Pons (tissue), 1 donor: ENCODE measurements around the gene SLFN5.
"Not testable (repeated sequence)": the region's sequence is repeated elsewhere in the genome, so short reads cannot be mapped to it uniquely, and the experiment has no call there.

Experiments
- DNase-seq: peaks from one replicate; pipeline ENCODE4 v3.0.0-alpha.2; 2016; ENCODE audit warnings: low spot score

Gene SLFN5

DNA sequence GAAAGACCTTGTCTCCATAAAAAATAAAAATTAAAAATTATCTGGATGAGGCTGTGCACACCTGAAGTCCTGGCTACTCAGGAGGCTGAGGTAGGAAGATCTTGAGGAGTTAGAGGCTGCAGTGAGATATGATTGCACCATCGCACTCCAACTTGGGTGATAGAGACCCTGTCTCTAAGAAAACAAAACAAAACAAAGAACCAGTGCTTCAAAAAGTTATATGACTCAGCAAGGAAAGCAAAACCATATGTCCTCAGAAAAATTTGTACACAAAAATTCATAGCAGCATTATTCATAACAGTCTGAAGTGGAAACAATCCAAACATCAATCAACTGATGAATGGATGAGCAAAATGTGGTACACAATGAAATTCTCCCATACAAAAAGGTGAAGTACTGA is 48.9 kb downstream of the SLFN5 start:
- DNase-seq = no peak

DNA sequence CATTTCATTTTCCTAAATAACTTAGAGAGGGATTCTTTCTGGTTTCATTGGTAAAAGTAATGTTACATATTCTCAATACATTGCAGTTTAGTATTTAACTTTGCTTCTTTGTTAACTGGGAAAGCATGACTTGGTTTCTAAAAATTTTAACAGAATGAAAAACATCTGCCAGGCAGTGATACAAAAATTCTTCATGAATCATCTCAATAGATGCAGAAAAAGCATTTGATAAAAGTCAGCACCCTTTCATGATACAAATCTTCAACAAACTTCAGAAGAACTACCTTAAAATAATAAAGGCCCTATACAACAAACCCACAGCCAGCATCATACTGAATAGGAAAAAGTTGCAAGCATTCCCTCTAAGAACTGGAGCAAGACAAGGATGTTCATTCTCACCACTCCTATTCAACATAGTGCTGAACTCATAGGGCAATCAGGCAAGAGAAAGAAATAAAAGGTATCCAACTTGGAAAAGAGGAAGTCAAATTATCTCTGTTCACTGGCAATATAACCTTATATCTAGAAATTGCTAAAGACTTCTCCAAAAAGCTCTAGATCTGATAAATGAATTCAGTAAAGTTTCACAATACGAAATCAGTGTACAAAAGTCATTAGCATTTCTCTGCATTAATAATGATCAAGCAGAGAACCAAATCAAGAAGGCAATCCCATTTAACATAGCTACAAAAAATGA is 50.4 kb downstream of the SLFN5 start:
- DNase-seq = no peak

DNA sequence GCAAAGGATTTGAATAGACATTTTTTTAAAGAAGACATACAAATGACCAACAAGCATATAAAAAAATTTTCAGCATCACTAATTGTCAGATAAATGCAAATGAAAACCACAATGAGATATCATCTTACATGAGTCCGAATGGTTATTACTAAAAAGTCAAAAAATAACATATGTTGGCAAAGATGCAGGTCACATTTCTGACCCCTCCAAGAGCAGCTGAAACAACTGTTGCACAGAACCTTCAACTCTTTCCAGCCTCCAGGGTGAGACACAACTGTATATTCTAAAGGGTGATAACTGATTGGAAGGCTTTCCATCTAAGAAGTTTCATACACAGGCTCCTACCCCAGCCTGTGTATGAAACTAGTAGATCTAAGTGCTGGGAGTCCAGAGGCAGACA is 51.9 kb downstream of the SLFN5 start:
- no peak for DNase-seq

DNA sequence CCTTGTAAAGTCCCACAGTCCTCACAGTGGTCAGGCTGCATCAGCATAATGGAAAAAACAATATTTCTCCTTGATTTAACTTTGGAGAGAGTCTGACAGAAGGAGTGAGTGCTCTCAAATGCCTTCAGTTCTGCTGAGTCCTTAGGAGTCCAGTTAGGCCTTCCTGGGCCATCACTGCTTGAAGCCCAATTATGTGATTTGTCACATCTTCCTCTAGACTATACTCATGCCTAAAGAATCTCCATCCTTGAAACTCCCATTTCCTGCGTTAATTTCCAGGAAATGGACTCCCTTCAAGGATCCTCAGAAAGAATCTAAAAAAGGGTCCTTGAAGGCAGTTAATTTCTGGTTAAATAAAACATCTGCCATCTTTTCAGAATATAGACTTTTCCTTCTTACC is 52.8 kb downstream of the SLFN5 start:
- no peak for DNase-seq

DNA sequence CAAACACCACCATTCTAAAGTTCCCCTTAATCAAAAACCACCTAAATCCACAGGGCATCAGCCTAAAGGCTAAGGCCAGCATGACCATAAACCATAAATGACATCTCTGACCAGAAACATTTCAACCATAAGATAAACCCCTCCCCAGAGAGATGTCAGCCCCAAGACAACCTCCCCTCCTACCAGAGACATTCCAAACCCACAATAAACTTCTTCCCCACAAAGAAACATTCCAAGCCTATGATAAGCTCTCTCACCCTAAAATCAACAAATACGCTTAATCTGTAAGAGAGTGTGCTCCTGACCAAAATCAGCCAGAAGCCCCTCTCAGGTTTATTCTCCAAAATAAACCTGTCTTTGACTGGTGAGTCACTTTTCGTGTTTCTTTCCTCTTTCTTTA is 54.8 kb downstream of the SLFN5 start:
- no peak for DNase-seq

DNA sequence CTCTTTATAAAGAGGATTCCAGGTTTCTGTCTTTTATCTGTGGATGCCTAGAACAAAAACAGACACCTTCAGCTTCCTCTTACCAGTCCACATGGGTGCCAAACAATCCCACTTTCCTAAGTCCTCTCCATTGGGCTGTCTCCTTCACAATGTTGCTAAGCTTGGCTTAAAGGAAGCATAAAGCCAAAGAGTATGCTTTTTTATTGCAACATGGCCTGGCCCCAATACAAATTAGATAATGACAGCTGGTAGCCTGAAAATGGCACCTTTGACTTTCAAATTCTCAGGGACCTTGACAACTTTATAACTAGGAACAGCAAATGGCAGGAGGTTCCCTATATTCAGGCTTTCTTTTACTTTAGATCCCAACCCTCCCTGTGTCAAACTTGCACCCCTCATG is 55.8 kb downstream of the SLFN5 start:
- no peak for DNase-seq

DNA sequence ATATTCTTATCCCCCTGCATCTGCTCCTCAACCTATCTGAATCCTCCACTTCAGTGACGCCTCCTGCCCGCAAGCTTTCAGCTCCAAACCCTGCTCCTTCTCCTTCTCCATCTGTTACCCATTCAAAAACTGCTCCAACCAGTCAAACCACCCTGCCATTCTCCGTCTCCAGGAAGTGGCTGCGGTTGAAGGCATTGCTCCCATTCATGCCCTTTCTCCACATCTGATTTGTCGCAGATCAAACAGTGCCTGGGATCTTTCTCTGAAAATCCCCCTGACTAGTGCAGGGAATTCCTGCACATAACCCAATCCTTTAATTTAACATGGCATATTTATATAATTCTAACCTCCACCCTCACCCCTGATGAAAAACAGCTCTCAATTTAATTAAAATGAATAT is 56.3 kb downstream of the SLFN5 start:
- DNase-seq = no peak

DNA sequence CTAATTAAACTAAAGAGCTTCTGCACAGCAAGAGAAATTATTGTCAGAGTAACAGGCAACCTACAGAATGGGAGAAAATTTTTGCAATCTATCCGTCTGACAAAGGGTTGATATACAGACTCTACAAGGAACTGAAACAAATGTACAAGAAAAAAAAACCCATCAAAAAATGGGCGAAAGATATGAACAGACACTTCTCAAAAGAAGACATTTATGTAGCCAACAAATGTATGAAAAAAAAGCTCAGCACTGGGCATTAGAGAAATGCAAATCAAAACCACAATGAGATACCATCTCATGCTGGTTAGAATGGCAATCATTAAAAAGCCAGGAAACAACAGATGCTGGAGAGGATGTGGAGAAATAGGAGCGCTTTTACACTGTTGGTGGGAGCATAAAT is 66.5 kb downstream of the SLFN5 start:
- not testable (repeated sequence) for DNase-seq

DNA sequence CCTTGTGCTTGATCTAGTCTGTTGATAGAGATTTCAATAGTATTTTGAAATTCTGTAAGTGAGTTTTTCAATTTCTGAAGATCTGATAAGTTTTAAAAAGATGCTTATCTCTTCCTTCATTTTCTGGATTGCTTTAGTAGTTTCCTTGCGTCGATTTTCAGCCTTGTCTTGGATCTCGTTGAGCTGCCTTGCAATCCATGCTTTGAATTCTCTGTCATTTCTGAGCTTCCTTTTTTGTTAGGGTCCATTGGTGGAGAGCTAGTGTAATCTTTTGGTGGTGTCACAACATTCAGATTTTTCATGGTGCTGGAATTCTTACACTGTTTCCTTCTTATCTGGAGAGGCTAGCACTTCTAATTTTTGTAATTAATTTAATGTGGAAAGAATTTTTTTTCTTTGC is 69.5 kb downstream of the SLFN5 start:
- DNase-seq = no peak

DNA sequence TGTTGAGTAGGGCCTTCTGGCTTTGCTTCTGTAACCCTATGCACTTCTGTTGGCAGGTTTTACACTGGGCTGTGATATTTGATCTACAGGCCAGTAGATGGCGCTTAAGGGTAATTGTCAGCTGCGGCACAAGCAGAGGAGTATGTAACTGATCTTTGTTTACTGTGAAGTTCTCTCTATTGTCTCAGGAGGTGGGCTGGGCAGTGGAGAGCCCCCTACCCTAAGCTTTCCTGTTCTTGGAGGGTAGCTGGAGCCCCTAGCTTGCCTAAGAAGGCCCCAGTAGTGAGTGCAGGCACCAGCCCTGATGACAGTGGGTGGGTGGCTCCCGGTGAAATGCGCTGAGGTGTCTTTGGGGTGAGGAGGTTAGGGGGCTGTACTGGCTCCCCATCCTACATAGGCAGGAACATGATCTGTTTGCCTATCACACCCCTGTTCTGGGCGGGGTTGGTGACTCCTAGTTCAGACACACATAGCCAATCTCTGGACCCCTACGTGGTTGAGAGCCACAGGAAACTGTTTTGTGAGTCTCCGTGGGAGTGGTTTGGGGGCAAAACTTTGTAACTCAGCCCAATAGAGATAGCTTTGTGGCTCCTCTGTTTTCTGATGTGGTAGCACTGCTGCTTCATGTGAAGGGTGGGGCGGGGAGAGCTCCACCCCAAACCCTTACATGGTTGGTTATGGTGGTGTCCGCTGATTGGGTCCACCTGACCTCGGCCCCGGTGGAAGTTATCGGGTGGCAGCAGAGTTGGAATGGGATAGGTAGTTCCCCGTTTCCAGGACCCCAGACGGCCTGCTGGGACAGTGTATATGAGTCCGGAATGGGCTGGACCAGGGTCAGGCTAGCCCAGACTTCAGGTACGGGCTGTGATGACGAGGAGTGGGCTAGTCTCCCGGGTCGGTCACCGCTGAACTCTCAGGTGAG is 70.2 kb downstream of the SLFN5 start:
- peak; percentile 70 for DNase-seq

DNA sequence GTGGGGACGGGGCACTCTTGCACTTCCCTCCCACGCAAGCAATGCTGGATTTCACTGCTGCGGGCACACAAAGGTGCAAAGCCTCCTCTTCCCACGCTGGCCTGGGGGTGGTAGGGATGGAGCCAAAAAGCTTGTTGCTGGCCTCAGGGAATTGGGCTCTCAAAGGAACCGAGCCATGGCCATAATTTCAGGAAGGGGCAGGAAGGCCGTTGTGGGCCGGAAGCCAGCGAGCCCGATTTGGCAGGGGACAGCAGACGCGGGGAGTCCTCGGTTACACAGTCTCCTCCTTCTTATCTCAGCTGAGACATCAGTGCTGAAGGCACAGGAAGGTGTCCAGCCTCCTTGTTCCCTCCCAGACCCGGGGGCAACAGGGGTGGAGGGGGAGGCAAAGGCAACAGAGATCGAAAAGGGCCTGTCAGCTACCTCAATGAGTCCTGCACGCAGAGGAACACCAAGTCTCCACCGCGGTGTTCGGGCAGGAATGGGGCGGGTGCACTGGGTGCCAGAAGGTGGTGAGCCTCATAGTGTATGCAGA is 71.1 kb downstream of the SLFN5 start:
- DNase-seq = no peak

DNA sequence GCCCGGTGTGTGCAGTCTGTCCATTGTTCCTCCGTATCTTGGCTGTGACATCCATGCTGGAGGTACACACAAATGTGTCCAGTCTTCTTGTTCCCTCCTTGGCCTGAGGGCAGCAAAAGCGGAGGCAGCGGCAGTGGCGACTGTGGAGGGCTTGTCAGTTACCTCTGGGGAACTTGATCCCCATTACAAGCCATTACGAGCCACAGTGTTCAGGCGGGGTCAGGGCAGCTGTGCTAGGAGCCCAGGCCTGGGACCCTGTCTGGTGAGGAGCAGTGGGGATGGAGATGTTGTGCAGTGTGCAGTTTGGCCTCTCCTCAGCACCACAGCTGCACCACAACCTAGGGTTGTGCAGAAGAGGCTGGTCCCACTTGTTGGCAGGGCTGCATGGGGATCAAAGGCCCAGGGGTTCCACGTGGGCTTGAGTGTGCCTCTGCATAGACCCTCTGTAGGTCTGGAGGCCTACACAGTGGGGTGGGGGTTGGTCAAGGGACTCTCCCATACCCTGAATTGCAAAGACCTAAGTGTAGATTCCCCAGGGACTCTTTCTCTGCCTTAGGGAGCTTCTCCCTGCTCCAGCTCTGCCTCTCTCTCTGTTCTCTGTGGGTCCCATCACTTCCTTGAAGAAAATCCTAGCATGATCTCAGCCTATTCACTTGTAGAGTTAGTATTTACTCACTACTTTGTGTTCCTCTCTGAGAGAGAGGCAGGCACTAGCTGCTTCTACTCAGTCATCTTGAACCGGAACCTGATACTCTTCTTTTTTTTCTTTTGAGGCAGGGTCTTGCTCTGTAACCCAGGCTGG is 71.7 kb downstream of the SLFN5 start:
- no peak for DNase-seq

DNA sequence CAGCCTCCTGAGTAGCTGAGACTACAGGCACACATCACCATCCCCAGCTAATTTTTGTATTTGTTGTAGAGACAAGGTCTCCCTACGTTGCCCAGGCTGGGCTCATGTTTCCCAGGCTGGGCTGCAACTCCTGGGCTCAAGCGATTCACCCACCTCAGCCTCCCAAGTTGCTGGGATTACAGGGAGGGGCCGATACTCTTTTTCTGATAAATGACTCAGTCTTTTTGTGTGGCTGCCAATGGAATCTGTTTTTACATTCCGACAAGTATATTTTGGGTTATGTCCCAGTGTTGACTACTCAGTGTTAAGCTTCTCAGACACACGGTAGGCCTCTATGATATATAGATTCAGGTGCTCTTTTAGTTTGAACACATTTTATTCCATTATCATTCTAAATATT is 72.4 kb downstream of the SLFN5 start:
- DNase-seq = peak; percentile 3

DNA sequence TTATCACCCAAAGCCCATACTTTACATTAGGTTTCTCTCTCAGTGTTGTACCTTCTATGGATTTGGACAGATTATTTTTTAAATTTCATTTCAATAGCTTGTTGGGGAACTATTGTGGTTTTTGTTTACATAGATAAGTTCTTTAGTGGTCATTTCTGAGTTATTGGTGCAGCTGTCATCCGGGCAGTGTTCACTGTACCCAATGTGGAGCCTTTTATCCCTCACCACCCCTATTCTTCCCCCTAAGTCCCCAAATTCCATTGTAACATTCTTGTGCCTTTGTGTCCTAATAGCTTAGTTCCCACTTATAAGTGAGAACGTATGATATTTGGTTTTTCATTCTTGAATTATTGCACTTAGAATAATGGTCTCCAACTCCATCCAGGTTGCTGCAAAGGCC is 73.1 kb downstream of the SLFN5 start:
- DNase-seq = no peak

DNA sequence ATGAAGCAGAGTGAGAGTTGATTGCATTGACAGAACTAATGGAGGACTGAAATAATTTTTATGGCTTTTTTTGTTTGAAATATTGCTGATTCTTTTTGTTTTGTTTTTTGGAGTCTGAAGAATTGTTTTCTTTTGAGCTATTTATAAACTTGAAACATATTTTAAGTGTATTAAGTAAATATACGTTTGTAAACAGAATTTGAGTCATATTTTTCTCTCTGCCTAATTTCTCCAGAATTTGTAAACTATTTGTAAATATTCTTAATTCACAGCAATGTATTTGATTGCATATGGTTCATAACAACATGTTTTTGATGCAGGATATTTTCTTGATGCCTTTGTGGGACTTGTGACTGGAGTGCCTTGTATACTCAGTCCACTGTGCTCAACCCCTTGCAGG is 79.9 kb downstream of the SLFN5 start:
- DNase-seq = no peak
